Smooth muscle cell of the brain vasculature (primary cell): ENCODE results near the gene ST8SIA4.
A peak's percentile ranks its signal among the peaks of the same experiment; 100 is the strongest.

Experiments
- DNase-seq: peaks from one replicate; pipeline ENCODE4 v3.0.0-alpha.2; 2012; ENCODE audit warnings: low read depth, low spot score

The ST8SIA4 gene

GRCh38 chr5:100780376-100780870, 122.7 kb downstream of the ST8SIA4 start:
- DNase-seq = no peak

GRCh38 chr5:100779669-100780375, 123.3 kb downstream of the ST8SIA4 start:
- DNase-seq = no peak

DNA sequence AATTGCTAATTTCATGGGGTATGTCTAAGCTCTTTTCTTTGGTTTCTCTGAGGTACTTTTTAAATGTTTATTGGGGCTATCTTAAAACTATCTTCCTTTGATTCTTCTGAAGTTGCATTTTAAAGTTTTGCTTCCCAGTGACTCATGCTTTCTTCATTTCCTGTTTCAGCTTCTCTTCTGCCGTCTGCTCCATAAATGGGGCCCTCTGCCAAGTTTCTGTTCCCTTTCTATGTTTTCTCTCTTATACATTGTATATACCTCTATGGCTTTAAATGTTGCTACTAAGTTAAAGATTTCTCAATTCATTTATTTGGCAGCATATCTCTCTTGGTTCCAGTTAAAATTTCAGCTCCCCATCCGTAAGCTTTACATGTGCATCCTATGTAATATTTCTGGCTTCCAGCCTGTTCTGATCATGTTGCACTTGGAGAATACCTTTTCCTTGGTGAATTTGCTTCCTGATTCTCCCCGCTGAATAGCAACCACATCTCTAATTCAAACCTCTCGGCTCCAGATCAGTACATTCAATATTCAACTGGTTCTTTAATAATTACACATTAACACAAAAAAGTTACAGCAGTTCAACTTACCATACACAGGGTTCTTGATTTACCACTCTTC, 125.3 kb downstream of the ST8SIA4 start:
- DNase-seq = peak; percentile 63

DNA sequence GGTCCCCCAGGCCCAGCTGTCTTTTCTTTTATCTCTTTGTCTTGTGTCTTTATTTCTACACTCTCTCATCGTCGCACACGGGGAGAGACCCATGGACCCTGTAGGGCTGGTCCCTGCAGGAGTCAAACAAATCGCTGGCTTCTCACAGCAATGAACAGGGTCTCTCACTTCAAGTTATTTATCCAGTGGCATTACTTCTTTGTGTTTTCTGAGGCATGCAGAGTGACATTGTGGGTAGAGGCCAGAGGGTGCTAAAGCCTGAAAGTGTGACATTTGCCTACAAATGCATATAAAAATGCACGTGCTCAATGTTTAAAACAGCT, 127.6 kb downstream of the ST8SIA4 start:
- no peak for DNase-seq

GRCh38 chr5:100772548-100772947, 130.5 kb downstream of the ST8SIA4 start:
- no peak for DNase-seq

GRCh38 chr5:100772006-100772405, 131.1 kb downstream of the ST8SIA4 start:
- no peak for DNase-seq

- DNase-seq = no peak
Observed at GRCh38 chr5:100771181-100771580, 131.9 kb downstream of the ST8SIA4 start.

GRCh38 chr5:100768221-100768620, 134.9 kb downstream of the ST8SIA4 start:
- DNase-seq = no peak

GRCh38 chr5:100762995-100763394, 140.1 kb downstream of the ST8SIA4 start:
- DNase-seq = no peak

DNA sequence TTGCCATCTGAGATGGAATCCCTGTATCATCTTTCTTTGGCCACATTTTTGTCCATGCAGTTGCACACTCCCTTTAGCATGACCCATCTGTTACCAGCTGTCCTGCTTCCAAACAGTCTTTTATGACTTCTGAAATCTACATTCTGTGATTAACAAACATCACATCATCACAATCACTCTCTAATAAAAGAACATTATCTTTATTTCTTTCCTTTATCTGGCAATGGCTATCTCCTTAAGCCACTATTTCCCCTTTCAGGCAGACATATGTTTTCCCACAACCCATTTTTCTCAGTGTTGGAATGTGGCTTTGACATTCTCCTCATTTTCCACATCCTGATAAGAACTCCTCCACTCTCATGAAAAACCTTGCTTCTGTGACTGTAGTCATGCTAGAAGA, 141.0 kb downstream of the ST8SIA4 start:
- no peak for DNase-seq

- DNase-seq = no peak
Observed at GRCh38 chr5:100761192-100761591, 141.9 kb downstream of the ST8SIA4 start.

GRCh38 chr5:100760688-100761087, 142.4 kb downstream of the ST8SIA4 start:
- no peak for DNase-seq

- no peak for DNase-seq
Observed at GRCh38 chr5:100758780-100759179, 144.3 kb downstream of the ST8SIA4 start.

- no peak for DNase-seq
Observed at GRCh38 chr5:100758306-100758705, 144.8 kb downstream of the ST8SIA4 start.

DNA sequence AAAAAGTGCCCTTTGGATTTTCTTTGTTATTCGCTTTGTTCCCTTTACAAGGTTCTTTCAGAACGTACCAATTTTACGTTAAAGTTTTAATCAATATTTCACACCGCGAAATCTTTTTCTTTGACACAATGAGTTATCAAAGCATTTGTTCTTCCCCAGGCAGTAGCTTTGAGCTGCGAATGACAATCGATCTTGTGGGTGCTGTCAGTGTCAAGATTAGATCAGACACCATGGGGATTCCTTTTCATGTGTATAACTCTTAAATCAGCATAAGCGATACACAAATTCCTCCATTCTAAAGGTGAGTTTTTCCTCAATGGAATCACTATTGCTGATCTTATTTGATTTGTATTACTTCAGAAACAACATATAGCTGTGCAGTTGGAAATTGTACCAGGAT, 145.5 kb downstream of the ST8SIA4 start:
- no peak for DNase-seq
